GM23338 (cell line): ENCODE results near the gene COQ10A.

Experiments used
- CTCF ChIP-seq, 2 experiments: fragments of 200-600 bp in 1 of 2; sonication (generic) in 1 of 2; conservative IDR thresholded peaks; 2 replicates each; pipeline versions ENCODE4 v1.5.1 to v1.6.1; 2016 to 2017; ENCODE audit warnings: antibody characterized with exemption in 2 of 2, low read depth in 2 of 2, mild to moderate bottlenecking in 2 of 2, moderate library complexity in 1 of 2
- EZH2 ChIP-seq: fragments of 200-600 bp; sonication (generic); IDR thresholded peaks from one replicate; pipeline ENCODE4 v1.8.0; 2017; ENCODE audit warnings: antibody characterized with exemption, mild to moderate bottlenecking, low read depth; ENCODE audit not compliant: unreplicated experiment
- EZH2phosphoT487 ChIP-seq: fragments of 200-600 bp; sonication (generic); IDR thresholded peaks from one replicate; pipeline ENCODE4 v1.8.1; 2018; ENCODE audit warnings: antibody characterized with exemption; ENCODE audit not compliant: unreplicated experiment
- POLR2AphosphoS5 ChIP-seq: IDR thresholded peaks from 2 replicates; pipeline ENCODE4 v1.6.1; 2016; ENCODE audit warnings: antibody characterized with exemption, low read depth
- REST ChIP-seq: IDR thresholded peaks from one replicate; pipeline ENCODE4 v1.6.1; 2018; ENCODE audit warnings: antibody characterized with exemption; ENCODE audit not compliant: unreplicated experiment

- no peak for TF ChIP-seq REST
- no peak for TF ChIP-seq CTCF (conservative IDR thresholded peaks at IDR 0.05; ENCODE audit: low read depth in 2 of 2)
- no peak for TF ChIP-seq EZH2
- TF ChIP-seq POLR2AphosphoS5, result no peak
- TF ChIP-seq EZH2phosphoT487, result no peak
Observed at GRCh38 chr12:56293795-56294194, 27.1 kb downstream of the COQ10A start.
